ENCODE results near the gene SBF2.
A peak's percentile ranks its signal among the peaks of the same experiment; 100 is the strongest.

SBF2 gene

GRCh38 chr11:10285148-10285802 is 8.7 kb downstream of the SBF2 start:
- H3K4me2 ChIP-seq (ENCODE audit: low read length), result peak overlapping the region; percentile 4; the same call in 1 of the 2 replicates
- H3K4me1 ChIP-seq (ENCODE audit: control insufficient read depth, low read length), result peaks cover 12% of the 10 kb centered on the region
- no peaks in the 10 kb centered on the region for H3F3A ChIP-seq (ENCODE audit: control insufficient read depth, insufficient read depth)
- no peaks in the 10 kb centered on the region for H3K9me3 ChIP-seq (ENCODE audit: control insufficient read depth, insufficient read depth, low read length)
- no peaks in the 10 kb centered on the region for H4K20me1 ChIP-seq (ENCODE audit: control insufficient read depth, insufficient read depth, low read depth, low read length)
- no peaks in the 10 kb centered on the region for H3K36me3 ChIP-seq (ENCODE audit: control insufficient read depth, low read length)
- H3K79me2 ChIP-seq (ENCODE audit: control insufficient read depth, low read length), result no peaks in the 10 kb centered on the region
- H3K9me2 ChIP-seq (replicated peaks; ENCODE audit: control insufficient read depth, low read length), result no peaks in the 10 kb centered on the region
- H3K27ac ChIP-seq (ENCODE audit: low read depth, low read length), result no peak overlapping the region
- no peak for TF ChIP-seq CTCF (IDR thresholded peaks at IDR 0.05; ENCODE audit: low read depth, low read length, poor library complexity, severe bottlenecking)
- TF ChIP-seq EZH2phosphoT487 (IDR thresholded peaks at IDR 0.05; ENCODE audit: borderline replicate concordance, low read length), result no peak
- H3K4me3 ChIP-seq (ENCODE audit: low read length), result no peak overlapping the region
- no peaks in the 10 kb centered on the region for H3K27me3 ChIP-seq (ENCODE audit: control insufficient read depth, low read length)

- Histone ChIP-seq H3K27me3 (ENCODE audit: control insufficient read depth, low read length) (no peaks in the 10 kb centered on the region), H3K4me3 (ENCODE audit: low read length) (no peak overlapping the region), H3K36me3 (ENCODE audit: control insufficient read depth, low read length) (no peaks in the 10 kb centered on the region), H4K20me1 (ENCODE audit: control insufficient read depth, insufficient read depth, low read depth, low read length) (no peaks in the 10 kb centered on the region), H3F3A (ENCODE audit: control insufficient read depth, insufficient read depth) (no peaks in the 10 kb centered on the region), H3K79me2 (ENCODE audit: control insufficient read depth, low read length) (no peaks in the 10 kb centered on the region), H3K27ac (ENCODE audit: low read depth, low read length) (no peak overlapping the region), H3K9me2 (replicated peaks; ENCODE audit: control insufficient read depth, low read length) (no peaks in the 10 kb centered on the region), H3K4me2 (ENCODE audit: low read length) (no peak overlapping the region), H3K4me1 (ENCODE audit: control insufficient read depth, low read length) (peaks cover 12% of the 10 kb centered on the region), H3K9me3 (ENCODE audit: control insufficient read depth, insufficient read depth, low read length) (no peaks in the 10 kb centered on the region)
- TF ChIP-seq EZH2phosphoT487 (IDR thresholded peaks at IDR 0.05; ENCODE audit: borderline replicate concordance, low read length) (no peak), CTCF (IDR thresholded peaks at IDR 0.05; ENCODE audit: low read depth, low read length, poor library complexity, severe bottlenecking) (no peak)
These were observed 10.0 kb downstream of the SBF2 start for GRCh38 chr11:10283991-10284390.

GRCh38 chr11:10282117-10282516 is 11.9 kb downstream of the SBF2 start:
- Histone ChIP-seq H3K4me1 (ENCODE audit: control insufficient read depth, low read length) (peaks cover 12% of the 10 kb centered on the region), H3K36me3 (ENCODE audit: control insufficient read depth, low read length) (no peaks in the 10 kb centered on the region), H3K27me3 (ENCODE audit: control insufficient read depth, low read length) (no peaks in the 10 kb centered on the region), H3K4me3 (ENCODE audit: low read length) (no peak overlapping the region), H4K20me1 (ENCODE audit: control insufficient read depth, insufficient read depth, low read depth, low read length) (no peaks in the 10 kb centered on the region), H3K9me3 (ENCODE audit: control insufficient read depth, insufficient read depth, low read length) (no peaks in the 10 kb centered on the region), H3K9me2 (replicated peaks; ENCODE audit: control insufficient read depth, low read length) (no peaks in the 10 kb centered on the region), H3K79me2 (ENCODE audit: control insufficient read depth, low read length) (no peaks in the 10 kb centered on the region), H3F3A (ENCODE audit: control insufficient read depth, insufficient read depth) (no peaks in the 10 kb centered on the region), H3K4me2 (ENCODE audit: low read length) (no peak overlapping the region), H3K27ac (ENCODE audit: low read depth, low read length) (no peak overlapping the region)
- no peak for TF ChIP-seq EZH2phosphoT487 (IDR thresholded peaks at IDR 0.05; ENCODE audit: borderline replicate concordance, low read length)
- TF ChIP-seq CTCF (IDR thresholded peaks at IDR 0.05; ENCODE audit: low read depth, low read length, poor library complexity, severe bottlenecking), result no peak
